Smooth muscle cell (in vitro differentiated cells): ENCODE measurements around the gene CDK5RAP2. TPM values are rescaled to one million over a fixed set of nuclear protein-coding genes. Genes with fewer than 3 reads are reported as not detected.

Source experiments
- DNase-seq: peaks from one replicate; lab custom pipeline; 2025; ENCODE audit not compliant: unreplicated experiment; lab: John Stamatoyannopoulos, UW
- H2AFZ ChIP-seq: fragments of 200-600 bp; sonication (generic); 2 replicates; pipeline ENCODE4 v1.6.0; 2016; ENCODE audit warnings: antibody characterized with exemption, low read depth, mild to moderate bottlenecking
- H3F3A ChIP-seq: fragments of 200-600 bp; sonication (generic); 2 replicates; pipeline ENCODE4 v1.6.0; 2017; ENCODE audit warnings: antibody characterized with exemption, low read depth
- H3K27ac ChIP-seq: fragments of 200-600 bp; sonication (generic); 2 replicates; pipeline ENCODE4 v1.5.1; 2016; ENCODE audit warnings: low read depth, mild to moderate bottlenecking
- H3K27me3 ChIP-seq: fragments of 200-600 bp; sonication (generic); 2 replicates; pipeline ENCODE4 v1.6.1; 2016; ENCODE audit warnings: low read depth, mild to moderate bottlenecking
- H3K36me3 ChIP-seq: fragments of 200-600 bp; sonication (generic); 2 replicates; pipeline ENCODE4 v1.5.1; 2016; ENCODE audit warnings: low read depth
- H3K4me1 ChIP-seq: fragments of 200-600 bp; sonication (generic); 2 replicates; pipeline ENCODE4 v1.5.1; 2016; ENCODE audit warnings: low read depth
- H3K4me2 ChIP-seq: fragments of 200-600 bp; sonication (generic); 2 replicates; pipeline ENCODE4 v1.6.0; 2016; ENCODE audit warnings: mild to moderate bottlenecking
- H3K4me3 ChIP-seq: fragments of 200-600 bp; sonication (generic); 2 replicates; pipeline ENCODE4 v1.5.1; 2016; ENCODE audit warnings: mild to moderate bottlenecking
- H3K79me2 ChIP-seq: fragments of 200-600 bp; sonication (generic); 2 replicates; pipeline ENCODE4 v1.6.0; 2016; ENCODE audit warnings: low read depth, mild to moderate bottlenecking
- H3K9ac ChIP-seq: fragments of 200-600 bp; sonication (generic); 2 replicates; pipeline ENCODE4 v1.6.0; 2016; ENCODE audit warnings: low read depth
- H3K9me3 ChIP-seq: fragments of 200-600 bp; sonication (generic); replicated peaks from 2 replicates; pipeline ENCODE4 v1.5.1; 2016; ENCODE audit warnings: low read depth
- H4K20me1 ChIP-seq: fragments of 200-600 bp; sonication (generic); 2 replicates; pipeline ENCODE4 v1.6.0; 2016; ENCODE audit warnings: low read depth
- WGBS: methylation state at CpG from one replicate; pipeline ENCODE4 v1.1.7; 2016; ENCODE audit warnings: low lambda C conversion rate; 5-methylcytosine and 5-hydroxymethylcytosine counted together
- polyA plus RNA-seq: library from polyadenylated mRNA; unstranded; fragments of >200 nt; fragmentation: Nextera tagmentation; extraction: Ambion mirVana; gene quantifications from 2 replicates; pipeline ENCODE4 v1.2.1, GENCODE V29; 2016
- total RNA-seq: library from RNA; depleted of rRNA; stranded (reverse); fragments of >200 nt; gene quantifications from 2 replicates; pipeline ENCODE4 v1.2.3, GENCODE V29; 2014
- TF ChIP-seq, protein P1 (sequence below): fragments of 200-600 bp; sonication (generic); IDR thresholded peaks from 2 replicates; pipeline ENCODE4 v1.5.1; 2017; ENCODE audit warnings: borderline replicate concordance, mild to moderate bottlenecking, antibody characterized with exemption; ENCODE audit not compliant: insufficient read depth, poor library complexity, severe bottlenecking

The CDK5RAP2 gene
- total and polyA plus RNA-seq, 2 experiments from 2014 or later: 33.7 to 38.3 TPM

DNA sequence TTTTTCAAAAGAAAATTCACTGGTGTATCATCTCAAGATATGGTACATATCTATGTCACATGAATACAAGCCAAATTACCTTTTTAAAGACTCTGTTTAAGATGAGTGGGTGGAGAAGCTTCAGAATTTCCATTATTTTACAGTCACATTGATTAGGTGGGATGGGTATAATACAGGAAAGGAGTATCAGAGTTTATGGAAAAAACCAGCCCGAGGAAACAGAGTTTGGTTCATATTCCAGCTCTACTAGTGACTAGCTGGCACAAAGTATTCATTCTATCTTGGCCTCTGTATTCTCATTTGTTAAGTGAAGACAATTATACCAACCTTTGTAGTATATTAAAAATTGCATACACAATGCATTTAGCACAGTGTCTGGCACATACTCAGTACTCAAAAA is 46.5 kb upstream of the CDK5RAP2 start:
- H4K20me1 ChIP-seq: no peaks in the 10 kb centered on the region
- 85% methylated on average over 1 of the region's 1 CpG for WGBS
- TF ChIP-seq, protein P1, sequence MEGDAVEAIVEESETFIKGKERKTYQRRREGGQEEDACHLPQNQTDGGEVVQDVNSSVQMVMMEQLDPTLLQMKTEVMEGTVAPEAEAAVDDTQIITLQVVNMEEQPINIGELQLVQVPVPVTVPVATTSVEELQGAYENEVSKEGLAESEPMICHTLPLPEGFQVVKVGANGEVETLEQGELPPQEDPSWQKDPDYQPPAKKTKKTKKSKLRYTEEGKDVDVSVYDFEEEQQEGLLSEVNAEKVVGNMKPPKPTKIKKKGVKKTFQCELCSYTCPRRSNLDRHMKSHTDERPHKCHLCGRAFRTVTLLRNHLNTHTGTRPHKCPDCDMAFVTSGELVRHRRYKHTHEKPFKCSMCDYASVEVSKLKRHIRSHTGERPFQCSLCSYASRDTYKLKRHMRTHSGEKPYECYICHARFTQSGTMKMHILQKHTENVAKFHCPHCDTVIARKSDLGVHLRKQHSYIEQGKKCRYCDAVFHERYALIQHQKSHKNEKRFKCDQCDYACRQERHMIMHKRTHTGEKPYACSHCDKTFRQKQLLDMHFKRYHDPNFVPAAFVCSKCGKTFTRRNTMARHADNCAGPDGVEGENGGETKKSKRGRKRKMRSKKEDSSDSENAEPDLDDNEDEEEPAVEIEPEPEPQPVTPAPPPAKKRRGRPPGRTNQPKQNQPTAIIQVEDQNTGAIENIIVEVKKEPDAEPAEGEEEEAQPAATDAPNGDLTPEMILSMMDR: no peak

DNA sequence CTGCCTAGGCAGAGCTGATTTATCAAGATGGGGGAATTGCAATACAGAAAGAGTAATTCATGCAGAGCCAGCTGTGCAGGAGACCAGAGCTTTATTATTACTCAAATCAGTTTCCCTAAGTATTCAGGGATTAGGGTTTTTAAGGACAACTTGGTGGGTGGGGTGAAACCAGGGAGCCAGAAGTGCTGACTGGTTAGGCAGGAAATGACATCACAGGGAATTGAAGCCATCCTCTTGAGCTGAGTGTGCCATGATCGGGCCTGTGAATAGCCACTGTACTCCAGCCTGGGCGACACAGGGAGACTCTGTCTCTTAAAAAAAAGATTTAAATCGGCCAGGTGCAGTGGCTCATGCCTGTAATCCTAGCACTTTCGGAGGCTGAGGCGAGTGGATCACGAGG is 45.3 kb upstream of the CDK5RAP2 start:
- no peaks in the 10 kb centered on the region for H3K27me3 ChIP-seq
- TF ChIP-seq, protein P1: no peak
- no peak overlapping the region for H2AFZ ChIP-seq
- no peaks in the 10 kb centered on the region for H3K9me3 ChIP-seq
- no peak for DNase-seq
- H3K9ac ChIP-seq: no peak overlapping the region
- no peak overlapping the region for H3K4me3 ChIP-seq
- no peaks in the 10 kb centered on the region for H4K20me1 ChIP-seq
- no peaks in the 10 kb centered on the region for H3K79me2 ChIP-seq
- H3K27ac ChIP-seq: no peak overlapping the region
- H3K4me1 ChIP-seq: no peaks in the 10 kb centered on the region
- no peaks in the 10 kb centered on the region for H3K36me3 ChIP-seq
- no peak overlapping the region for H3K4me2 ChIP-seq
- H3F3A ChIP-seq: no peaks in the 10 kb centered on the region
- 96% methylated on average over 6 of the region's 6 CpGs for WGBS

More for the DNA sequence above, 46.5 kb upstream of the CDK5RAP2 start:
- H3K27me3 ChIP-seq: no peaks in the 10 kb centered on the region
- no peaks in the 10 kb centered on the region for H3K4me1 ChIP-seq
- no peak overlapping the region for H3K9ac ChIP-seq
- H2AFZ ChIP-seq: no peak overlapping the region
- H3K79me2 ChIP-seq: no peaks in the 10 kb centered on the region
- no peak for DNase-seq
- H3K9me3 ChIP-seq: no peaks in the 10 kb centered on the region
- no peaks in the 10 kb centered on the region for H3F3A ChIP-seq
- H3K27ac ChIP-seq: no peak overlapping the region
- H3K4me3 ChIP-seq: no peak overlapping the region
- H3K4me2 ChIP-seq: no peak overlapping the region
- H3K36me3 ChIP-seq: no peaks in the 10 kb centered on the region

- H3K4me3 ChIP-seq: no peak overlapping the region
These were observed 42.8 kb upstream of the CDK5RAP2 start for GRCh38 chr9:120622790-120623189.

GRCh38 chr9:120621941-120622340 is 42.0 kb upstream of the CDK5RAP2 start:
- no peaks in the 10 kb centered on the region for H4K20me1 ChIP-seq
- no peaks in the 10 kb centered on the region for H3K9me3 ChIP-seq
- H3K4me1 ChIP-seq: peaks cover 4% of the 10 kb centered on the region
- no peak for DNase-seq
- TF ChIP-seq, protein P1: no peak
- H3K27me3 ChIP-seq: no peaks in the 10 kb centered on the region
- H2AFZ ChIP-seq: no peak overlapping the region
- H3F3A ChIP-seq: no peaks in the 10 kb centered on the region
- 96% methylated on average over 1 of the region's 1 CpG for WGBS
- no peaks in the 10 kb centered on the region for H3K79me2 ChIP-seq
- H3K27ac ChIP-seq: no peak overlapping the region
- H3K36me3 ChIP-seq: no peaks in the 10 kb centered on the region
- H3K4me3 ChIP-seq: no peak overlapping the region
- no peak overlapping the region for H3K4me2 ChIP-seq
- no peak overlapping the region for H3K9ac ChIP-seq

More at GRCh38 chr9:120622790-120623189, 42.8 kb upstream of the CDK5RAP2 start:
- Histone ChIP-seq H4K20me1 (no peaks in the 10 kb centered on the region), H3F3A (no peaks in the 10 kb centered on the region), H3K9me3 (no peaks in the 10 kb centered on the region), H3K27ac (no peak overlapping the region), H3K27me3 (no peaks in the 10 kb centered on the region), H2AFZ (no peak overlapping the region), H3K36me3 (no peaks in the 10 kb centered on the region), H3K79me2 (no peaks in the 10 kb centered on the region), H3K4me2 (no peak overlapping the region), H3K4me1 (peaks cover under 1% of the 10 kb centered on the region), H3K9ac (no peak overlapping the region)
- TF ChIP-seq, protein P1: no peak
- no peak for DNase-seq
